Measurements from ENCODE around the gene NRCAM. TPM values are rescaled to one million over a fixed set of nuclear protein-coding genes. Genes with fewer than 3 reads are reported as not detected.

Gene NRCAM
- total RNA-seq, 1 experiment from 2014 or later = not detected

GRCh38 chr7:108310351-108310750, 145.9 kb downstream of the NRCAM start:
- H3K9me2 ChIP-seq (replicated peaks; ENCODE audit: insufficient read depth, low read length) = no peaks in the 10 kb centered on the region
- no peak for DNase-seq
- 0 out of 2 replicates have a peak, but pooled peaks cover 3% of the 10 kb centered on the region for H4K20me1 ChIP-seq (ENCODE audit: insufficient read depth, low read depth, low read length)
- no peak overlapping the region for H3K4me2 ChIP-seq (ENCODE audit: low read depth, low read length, poor library complexity, severe bottlenecking)
- no peak overlapping the region for H2AFZ ChIP-seq (ENCODE audit: low read length)
- H3K4me3 ChIP-seq (ENCODE audit: low read length) = no peak overlapping the region
- H3K79me2 ChIP-seq (ENCODE audit: low read length) = no peaks in the 10 kb centered on the region
- H3K27ac ChIP-seq (ENCODE audit: low read length) = no peak overlapping the region
- no peak overlapping the region for H3K9ac ChIP-seq (ENCODE audit: low read length)
- H3K27me3 ChIP-seq (ENCODE audit: low read length) = no peaks in the 10 kb centered on the region
- no peaks in the 10 kb centered on the region for H3K4me1 ChIP-seq (ENCODE audit: low read length)
- no peaks in the 10 kb centered on the region for H3K9me3 ChIP-seq (ENCODE audit: low read length)
- no peaks in the 10 kb centered on the region for H3K36me3 ChIP-seq (ENCODE audit: insufficient read depth, low read length)

GRCh38 chr7:108308903-108309302, 147.3 kb downstream of the NRCAM start:
- Histone ChIP-seq H4K20me1 (ENCODE audit: insufficient read depth, low read depth, low read length) (no peaks in the 10 kb centered on the region), H3K27me3 (ENCODE audit: low read length) (no peaks in the 10 kb centered on the region), H3K4me1 (ENCODE audit: low read length) (no peaks in the 10 kb centered on the region), H3K4me2 (ENCODE audit: low read depth, low read length, poor library complexity, severe bottlenecking) (no peak overlapping the region), H3K9me2 (replicated peaks; ENCODE audit: insufficient read depth, low read length) (no peaks in the 10 kb centered on the region), H3K36me3 (ENCODE audit: insufficient read depth, low read length) (no peaks in the 10 kb centered on the region), H3K27ac (ENCODE audit: low read length) (no peak overlapping the region), H3K9ac (ENCODE audit: low read length) (no peak overlapping the region), H3K9me3 (ENCODE audit: low read length) (no peaks in the 10 kb centered on the region), H3K4me3 (ENCODE audit: low read length) (no peak overlapping the region), H2AFZ (ENCODE audit: low read length) (no peak overlapping the region), H3K79me2 (ENCODE audit: low read length) (no peaks in the 10 kb centered on the region)
- no peak for DNase-seq

GRCh38 chr7:108308276-108308675, 148.0 kb downstream of the NRCAM start:
- no peak overlapping the region for H3K9ac ChIP-seq (ENCODE audit: low read length)
- no peaks in the 10 kb centered on the region for H3K36me3 ChIP-seq (ENCODE audit: insufficient read depth, low read length)
- H3K4me1 ChIP-seq (ENCODE audit: low read length) = no peaks in the 10 kb centered on the region
- no peak overlapping the region for H3K4me2 ChIP-seq (ENCODE audit: low read depth, low read length, poor library complexity, severe bottlenecking)
- peak; percentile 24 for DNase-seq
- H3K9me3 ChIP-seq (ENCODE audit: low read length) = no peaks in the 10 kb centered on the region
- no peak overlapping the region for H2AFZ ChIP-seq (ENCODE audit: low read length)
- H3K4me3 ChIP-seq (ENCODE audit: low read length) = no peak overlapping the region
- no peaks in the 10 kb centered on the region for H3K27me3 ChIP-seq (ENCODE audit: low read length)
- no peaks in the 10 kb centered on the region for H3K79me2 ChIP-seq (ENCODE audit: low read length)
- no peak overlapping the region for H3K27ac ChIP-seq (ENCODE audit: low read length)
- H3K9me2 ChIP-seq (replicated peaks; ENCODE audit: insufficient read depth, low read length) = no peaks in the 10 kb centered on the region
- H4K20me1 ChIP-seq (ENCODE audit: insufficient read depth, low read depth, low read length) = no peaks in the 10 kb centered on the region

- Histone ChIP-seq H3K9me3 (ENCODE audit: low read length) (no peaks in the 10 kb centered on the region), H3K36me3 (ENCODE audit: insufficient read depth, low read length) (no peaks in the 10 kb centered on the region), H3K9ac (ENCODE audit: low read length) (no peak overlapping the region), H3K79me2 (ENCODE audit: low read length) (no peaks in the 10 kb centered on the region), H3K9me2 (replicated peaks; ENCODE audit: insufficient read depth, low read length) (no peaks in the 10 kb centered on the region), H3K27ac (ENCODE audit: low read length) (no peak overlapping the region), H2AFZ (ENCODE audit: low read length) (no peak overlapping the region), H3K4me1 (ENCODE audit: low read length) (no peaks in the 10 kb centered on the region), H3K4me2 (ENCODE audit: low read depth, low read length, poor library complexity, severe bottlenecking) (no peak overlapping the region), H3K27me3 (ENCODE audit: low read length) (no peaks in the 10 kb centered on the region), H4K20me1 (ENCODE audit: insufficient read depth, low read depth, low read length) (no peaks in the 10 kb centered on the region), H3K4me3 (ENCODE audit: low read length) (no peak overlapping the region)
- DNase-seq = peak; percentile 11
Measured at GRCh38 chr7:108307595-108307994, 148.6 kb downstream of the NRCAM start.

- H2AFZ ChIP-seq (ENCODE audit: low read length) = no peak overlapping the region
- no peaks in the 10 kb centered on the region for H3K9me2 ChIP-seq (replicated peaks; ENCODE audit: insufficient read depth, low read length)
- H4K20me1 ChIP-seq (ENCODE audit: insufficient read depth, low read depth, low read length) = no peaks in the 10 kb centered on the region
- H3K4me2 ChIP-seq (ENCODE audit: low read depth, low read length, poor library complexity, severe bottlenecking) = no peak overlapping the region
- no peaks in the 10 kb centered on the region for H3K4me1 ChIP-seq (ENCODE audit: low read length)
- H3K9ac ChIP-seq (ENCODE audit: low read length) = no peak overlapping the region
- H3K9me3 ChIP-seq (ENCODE audit: low read length) = no peaks in the 10 kb centered on the region
- DNase-seq = peak; percentile 29
- no peak overlapping the region for H3K4me3 ChIP-seq (ENCODE audit: low read length)
- H3K27ac ChIP-seq (ENCODE audit: low read length) = no peak overlapping the region
- H3K36me3 ChIP-seq (ENCODE audit: insufficient read depth, low read length) = no peaks in the 10 kb centered on the region
- no peaks in the 10 kb centered on the region for H3K27me3 ChIP-seq (ENCODE audit: low read length)
- no peaks in the 10 kb centered on the region for H3K79me2 ChIP-seq (ENCODE audit: low read length)
Measured at GRCh38 chr7:108307194-108307593, 149.0 kb downstream of the NRCAM start.

GRCh38 chr7:108303332-108303731, 152.9 kb downstream of the NRCAM start:
- Histone ChIP-seq H3K27me3 (ENCODE audit: low read length) (no peaks in the 10 kb centered on the region), H4K20me1 (ENCODE audit: insufficient read depth, low read depth, low read length) (no peaks in the 10 kb centered on the region), H3K4me3 (ENCODE audit: low read length) (no peak overlapping the region), H3K4me2 (ENCODE audit: low read depth, low read length, poor library complexity, severe bottlenecking) (no peak overlapping the region), H3K27ac (ENCODE audit: low read length) (no peak overlapping the region), H2AFZ (ENCODE audit: low read length) (no peak overlapping the region), H3K9me2 (replicated peaks; ENCODE audit: insufficient read depth, low read length) (no peaks in the 10 kb centered on the region), H3K9me3 (ENCODE audit: low read length) (no peaks in the 10 kb centered on the region), H3K9ac (ENCODE audit: low read length) (no peak overlapping the region), H3K36me3 (ENCODE audit: insufficient read depth, low read length) (no peaks in the 10 kb centered on the region), H3K4me1 (ENCODE audit: low read length) (no peaks in the 10 kb centered on the region), H3K79me2 (ENCODE audit: low read length) (no peaks in the 10 kb centered on the region)
- DNase-seq = peak; percentile 10

- H3K27me3 ChIP-seq (ENCODE audit: low read length) = no peaks in the 10 kb centered on the region
- H3K79me2 ChIP-seq (ENCODE audit: low read length) = no peaks in the 10 kb centered on the region
- H4K20me1 ChIP-seq (ENCODE audit: insufficient read depth, low read depth, low read length) = no peaks in the 10 kb centered on the region
- no peak overlapping the region for H3K4me3 ChIP-seq (ENCODE audit: low read length)
- H3K9ac ChIP-seq (ENCODE audit: low read length) = no peak overlapping the region
- H3K36me3 ChIP-seq (ENCODE audit: insufficient read depth, low read length) = no peaks in the 10 kb centered on the region
- no peak overlapping the region for H3K4me2 ChIP-seq (ENCODE audit: low read depth, low read length, poor library complexity, severe bottlenecking)
- no peaks in the 10 kb centered on the region for H3K9me3 ChIP-seq (ENCODE audit: low read length)
- H2AFZ ChIP-seq (ENCODE audit: low read length) = no peak overlapping the region
- no peaks in the 10 kb centered on the region for H3K9me2 ChIP-seq (replicated peaks; ENCODE audit: insufficient read depth, low read length)
- DNase-seq = no peak
- no peaks in the 10 kb centered on the region for H3K4me1 ChIP-seq (ENCODE audit: low read length)
- H3K27ac ChIP-seq (ENCODE audit: low read length) = no peak overlapping the region
Measured at GRCh38 chr7:108301387-108301786, 154.8 kb downstream of the NRCAM start.

GRCh38 chr7:108299251-108299973, 156.8 kb downstream of the NRCAM start:
- no peaks in the 10 kb centered on the region for H3K9me2 ChIP-seq (replicated peaks; ENCODE audit: insufficient read depth, low read length)
- no peaks in the 10 kb centered on the region for H4K20me1 ChIP-seq (ENCODE audit: insufficient read depth, low read depth, low read length)
- no peaks in the 10 kb centered on the region for H3K27me3 ChIP-seq (ENCODE audit: low read length)
- H3K36me3 ChIP-seq (ENCODE audit: insufficient read depth, low read length) = no peaks in the 10 kb centered on the region
- no peak overlapping the region for H3K9ac ChIP-seq (ENCODE audit: low read length)
- no peaks in the 10 kb centered on the region for H3K9me3 ChIP-seq (ENCODE audit: low read length)
- no peak overlapping the region for H2AFZ ChIP-seq (ENCODE audit: low read length)
- no peaks in the 10 kb centered on the region for H3K79me2 ChIP-seq (ENCODE audit: low read length)
- no peak overlapping the region for H3K4me3 ChIP-seq (ENCODE audit: low read length)
- H3K4me2 ChIP-seq (ENCODE audit: low read depth, low read length, poor library complexity, severe bottlenecking) = no peak overlapping the region
- H3K27ac ChIP-seq (ENCODE audit: low read length) = no peak overlapping the region
- H3K4me1 ChIP-seq (ENCODE audit: low read length) = peaks cover 6% of the 10 kb centered on the region
- peak; percentile 19 for DNase-seq
